ENCODE results near the gene MAML3. TPM values are rescaled to one million over a fixed set of nuclear protein-coding genes. Genes with fewer than 3 reads are reported as not detected.

Gene MAML3
- total RNA-seq, 1 experiment from 2014 or later, result 14.8 TPM

DNA sequence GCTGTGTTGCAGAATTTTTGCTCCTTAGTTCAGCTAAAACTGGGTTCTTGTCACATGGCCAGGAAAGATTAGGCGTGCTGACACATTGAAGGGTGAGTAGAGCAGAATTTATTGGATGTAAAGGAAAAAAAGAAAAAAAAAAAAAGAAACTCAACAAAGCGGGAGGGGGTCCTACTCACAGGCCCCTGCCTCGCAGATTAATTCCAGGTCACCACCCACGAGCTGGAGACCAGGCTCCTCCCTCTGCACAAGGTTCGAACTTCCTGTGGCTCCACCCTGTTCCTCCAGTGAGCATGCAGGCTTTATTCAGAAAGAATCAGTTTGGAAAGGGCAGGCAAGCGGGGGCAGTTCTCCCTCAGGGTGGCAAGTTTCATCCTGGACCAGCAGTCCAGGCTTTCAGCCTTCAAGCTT lies 471.2 kb downstream of the MAML3 start:
- no peak for DNase-seq (ENCODE audit: extremely low read depth, low read depth)

- DNase-seq (ENCODE audit: extremely low read depth, low read depth), result no peak
Measured at GRCh38 chr4:139682309-139682708, 471.7 kb downstream of the MAML3 start.

DNA sequence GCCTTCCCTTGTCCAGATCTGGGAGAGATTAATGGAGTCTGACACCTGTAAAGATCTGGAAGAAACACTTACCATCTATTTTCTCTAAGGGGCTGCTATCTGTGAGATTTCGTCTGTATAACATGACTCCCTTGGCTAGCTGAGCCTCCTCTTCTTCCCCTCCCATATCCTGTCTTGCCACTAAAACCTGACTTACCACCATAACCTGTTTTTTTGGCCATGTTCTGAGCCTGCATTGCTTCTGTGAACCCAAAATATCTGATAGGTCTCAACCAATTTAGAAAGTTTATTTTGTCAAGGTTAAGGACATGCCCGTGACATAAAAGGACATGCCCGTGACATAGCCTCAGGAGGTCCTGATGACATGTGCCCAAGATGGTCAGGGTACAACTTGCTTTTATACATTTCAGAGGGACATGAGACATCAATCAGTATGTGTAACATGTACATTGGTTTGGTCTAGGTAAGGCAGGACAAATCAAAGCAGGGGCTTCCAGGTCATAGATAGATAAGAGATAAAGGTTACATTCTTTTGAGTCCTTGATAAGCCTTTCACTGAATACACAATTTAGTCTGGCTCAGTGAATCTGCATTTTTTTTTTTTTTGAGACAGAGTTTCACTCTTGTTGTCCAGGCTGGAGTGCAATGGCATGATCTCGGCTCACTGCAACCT lies 476.9 kb downstream of the MAML3 start:
- no peak for DNase-seq (ENCODE audit: extremely low read depth, low read depth)

DNA sequence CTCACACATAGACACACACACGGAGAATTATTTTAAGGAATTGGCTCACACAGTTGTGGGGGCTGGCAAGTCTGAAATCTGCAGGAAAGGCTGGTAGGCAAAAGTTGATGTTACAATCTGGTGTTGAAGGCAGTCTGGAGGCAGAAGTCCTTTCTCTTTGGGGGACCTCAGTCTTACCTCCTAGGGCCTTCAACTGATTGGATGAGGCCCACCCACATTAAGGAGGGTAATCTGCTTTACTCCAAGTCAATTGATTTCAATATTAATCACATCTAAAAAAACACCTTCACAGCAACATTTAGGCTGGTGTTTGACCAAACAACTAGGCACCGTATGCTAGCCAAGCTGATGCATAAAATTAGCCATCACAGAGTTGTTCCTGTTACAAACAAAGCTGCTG lies 477.6 kb downstream of the MAML3 start:
- no peak for DNase-seq (ENCODE audit: extremely low read depth, low read depth)

GRCh38 chr4:139675651-139676050 lies 478.3 kb downstream of the MAML3 start:
- no peak for DNase-seq (ENCODE audit: extremely low read depth, low read depth)

DNA sequence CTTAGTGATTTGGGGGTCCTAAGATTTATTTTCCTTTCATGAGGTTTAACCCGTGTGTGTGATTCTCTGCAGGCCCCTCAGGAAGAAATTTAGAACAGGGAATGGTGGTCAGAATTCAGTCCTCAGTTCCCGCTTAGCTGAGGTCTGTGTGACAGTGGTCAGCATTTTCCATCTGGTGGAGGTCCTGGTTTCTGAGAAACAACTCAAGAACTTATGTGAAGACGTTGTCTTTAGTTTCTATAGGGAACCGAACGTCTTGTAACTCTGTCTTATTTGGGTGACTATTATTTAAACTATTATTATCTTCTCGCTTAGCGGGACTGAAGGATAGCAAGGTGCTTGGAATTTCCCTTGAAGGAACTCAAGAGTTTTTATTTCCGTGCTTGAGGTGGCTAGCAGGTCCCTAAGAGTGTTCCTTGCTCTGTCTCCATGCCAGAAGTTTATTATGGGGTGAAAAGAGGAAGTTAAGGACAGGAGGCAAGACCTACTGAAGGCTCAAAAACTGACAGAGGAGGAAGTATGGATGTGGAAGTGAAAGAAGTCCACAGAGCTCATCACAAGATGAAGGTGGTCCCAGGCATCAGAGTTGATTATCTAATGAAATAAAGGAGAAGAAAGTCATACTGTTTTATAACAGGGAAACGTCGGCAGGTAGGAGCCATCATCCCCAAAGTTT lies 479.0 kb downstream of the MAML3 start:
- no peak for DNase-seq (ENCODE audit: extremely low read depth, low read depth)

- no peak for DNase-seq (ENCODE audit: extremely low read depth, low read depth)
Measured at GRCh38 chr4:139672732-139673131, 481.3 kb downstream of the MAML3 start.

DNA sequence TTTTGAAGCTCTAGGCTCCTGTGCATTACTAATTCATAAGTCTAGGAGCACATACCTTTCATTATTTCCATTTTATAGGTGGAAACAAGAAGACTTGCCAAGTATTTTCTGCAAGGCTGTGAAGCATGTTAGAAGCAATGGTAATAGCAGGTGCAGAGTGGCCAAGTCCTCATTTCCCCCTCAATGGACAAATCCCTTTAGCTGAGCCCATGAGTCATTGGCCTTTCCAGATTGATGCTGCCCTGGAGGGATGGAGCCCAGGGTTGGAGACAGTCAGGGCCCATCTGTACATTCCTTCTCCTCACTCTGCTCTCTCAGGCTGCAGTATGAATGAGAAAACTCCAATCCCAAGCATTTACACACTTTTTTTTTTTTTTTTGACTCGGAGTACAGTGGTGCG lies 481.8 kb downstream of the MAML3 start:
- no peak for DNase-seq (ENCODE audit: extremely low read depth, low read depth)

- DNase-seq (ENCODE audit: extremely low read depth, low read depth), result no peak
Measured at GRCh38 chr4:139670775-139671174, 483.2 kb downstream of the MAML3 start.

DNA sequence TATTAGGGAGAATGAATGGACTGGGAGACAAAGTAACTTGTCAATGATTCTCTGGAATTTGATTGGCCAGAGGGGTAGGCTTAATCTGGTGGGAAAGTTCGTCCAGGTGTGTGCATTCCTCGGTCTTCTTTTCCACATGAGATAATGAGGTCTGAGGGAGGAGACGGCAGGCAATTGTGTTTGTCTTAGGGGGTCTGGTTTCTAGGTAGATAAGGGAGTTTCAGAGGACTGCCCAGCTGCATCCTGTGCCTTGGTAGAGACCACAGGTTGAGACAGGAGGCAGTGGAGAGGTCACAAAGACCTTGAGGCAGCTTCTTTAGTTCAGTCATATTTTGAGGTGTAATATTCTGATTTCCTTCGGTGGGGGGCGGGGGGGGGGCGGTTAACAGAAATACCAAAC lies 484.1 kb downstream of the MAML3 start:
- DNase-seq (ENCODE audit: extremely low read depth, low read depth), result no peak

- no peak for DNase-seq (ENCODE audit: extremely low read depth, low read depth)
Measured at GRCh38 chr4:139669335-139669734, 484.6 kb downstream of the MAML3 start.

DNA sequence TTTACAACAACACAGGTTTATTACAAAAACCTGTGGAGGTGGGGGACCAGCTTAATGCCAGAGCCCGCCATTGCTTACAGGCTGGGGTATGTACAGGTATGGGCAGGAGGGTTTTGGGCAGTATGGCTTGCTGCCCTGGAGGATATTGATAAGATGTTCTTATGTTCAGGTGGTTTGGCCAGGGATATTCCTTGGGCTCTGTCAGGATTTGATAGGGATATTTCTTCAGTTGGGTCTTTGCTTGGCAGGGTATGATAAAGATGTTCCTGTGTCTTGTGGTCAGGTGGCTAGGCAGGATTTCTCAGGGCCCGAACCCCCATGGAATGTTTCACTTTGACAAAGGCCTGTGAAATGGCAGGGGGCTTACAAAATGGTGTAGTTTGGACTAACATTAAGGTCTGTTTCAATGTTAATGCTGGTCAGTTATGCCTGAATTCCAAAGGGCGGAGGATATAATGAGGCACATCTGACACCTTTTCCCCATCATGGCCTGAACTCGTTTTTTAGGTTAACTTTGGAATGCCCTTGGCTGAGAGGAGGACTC lies 485.3 kb downstream of the MAML3 start:
- DNase-seq (ENCODE audit: extremely low read depth, low read depth), result no peak

DNA sequence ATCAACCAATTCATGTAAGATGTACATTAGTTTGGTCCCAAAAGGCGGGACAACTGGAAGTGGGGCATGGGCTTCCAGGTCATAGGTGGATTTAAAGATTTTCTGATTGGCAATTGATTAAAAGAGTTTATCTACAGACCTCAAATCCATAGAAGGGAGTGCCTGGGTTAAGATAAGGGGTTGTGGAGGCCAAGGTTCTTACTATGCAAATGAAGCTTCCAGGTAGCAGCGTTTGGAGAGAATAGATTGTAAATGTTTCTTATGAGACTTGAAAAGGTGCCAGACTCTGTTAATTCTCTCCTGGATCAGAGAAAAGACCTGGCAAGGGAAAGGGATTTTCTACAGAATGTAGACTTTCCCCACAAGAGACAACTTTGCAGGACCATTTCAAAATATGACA lies 485.9 kb downstream of the MAML3 start:
- no peak for DNase-seq (ENCODE audit: extremely low read depth, low read depth)

Other genes starting within 250 kb of the MAML3 start
- 70.0 and 73.1 TPM in 2 replicates for gene SCOC, start 219.5 kb upstream of the MAML3 start, total RNA-seq (2014; rRNA removed; shearing (Covaris generic))

Measured in NCI-H460 (cell line).